Embryonic facial prominence (tissue), 1 donor: ENCODE results near the gene ACOT7.
"Not testable (repeated sequence)": the region's sequence is repeated elsewhere in the genome, so short reads cannot be mapped to it uniquely, and the experiment has no call there.

Experiments
- DNase-seq: peaks from one replicate; pipeline ENCODE4 v3.0.0-alpha.2; 2016; ENCODE audit errors: extremely low spot score

Gene ACOT7, protein sequence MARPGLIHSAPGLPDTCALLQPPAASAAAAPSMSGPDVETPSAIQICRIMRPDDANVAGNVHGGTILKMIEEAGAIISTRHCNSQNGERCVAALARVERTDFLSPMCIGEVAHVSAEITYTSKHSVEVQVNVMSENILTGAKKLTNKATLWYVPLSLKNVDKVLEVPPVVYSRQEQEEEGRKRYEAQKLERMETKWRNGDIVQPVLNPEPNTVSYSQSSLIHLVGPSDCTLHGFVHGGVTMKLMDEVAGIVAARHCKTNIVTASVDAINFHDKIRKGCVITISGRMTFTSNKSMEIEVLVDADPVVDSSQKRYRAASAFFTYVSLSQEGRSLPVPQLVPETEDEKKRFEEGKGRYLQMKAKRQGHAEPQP

DNA sequence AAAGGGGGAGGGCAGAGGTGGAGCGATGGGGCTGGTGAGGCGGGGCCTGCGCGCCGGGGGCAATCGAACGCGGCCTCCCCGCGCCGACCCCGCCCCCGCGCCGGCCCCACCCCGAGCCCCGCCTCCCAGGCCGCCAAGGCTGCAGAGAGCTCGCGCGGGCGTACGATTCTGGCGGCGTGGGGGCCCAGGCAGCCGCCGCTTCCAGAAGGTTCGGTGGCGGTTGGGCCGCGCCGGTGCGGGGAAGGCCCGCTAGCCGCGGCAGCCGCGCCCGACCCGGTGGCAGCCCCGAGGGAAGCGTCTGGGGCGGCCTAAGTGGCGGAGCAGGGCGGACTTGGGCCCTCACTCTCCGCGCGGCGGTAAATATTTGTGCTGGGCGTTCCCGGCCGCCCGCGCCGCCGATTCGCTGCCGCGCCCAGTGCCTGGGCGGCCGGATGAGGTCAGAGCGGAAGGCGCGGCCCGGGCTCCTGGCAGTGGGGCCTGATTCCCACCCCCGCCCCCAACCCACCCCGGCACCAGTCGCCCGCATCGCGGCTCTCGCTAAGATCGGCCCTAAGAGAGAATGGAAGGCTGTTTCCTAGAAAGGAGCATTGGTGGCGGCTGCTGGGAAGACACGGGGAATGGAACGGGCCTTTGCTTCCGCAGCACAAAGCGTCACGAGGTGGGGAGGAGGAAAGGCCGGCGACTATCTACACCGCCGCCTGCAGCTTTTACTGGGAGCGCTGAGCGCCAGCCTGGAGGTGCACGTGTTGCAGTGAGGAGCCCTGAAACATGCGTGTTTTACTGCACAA is at the start of gene ACOT7:
ACOT7 (minus strand) TSS at position 368 of the 788 bp plus-strand sequence. CDS start 368 bp downstream, outside the sequence.
- DNase-seq: peak; percentile 74

DNA sequence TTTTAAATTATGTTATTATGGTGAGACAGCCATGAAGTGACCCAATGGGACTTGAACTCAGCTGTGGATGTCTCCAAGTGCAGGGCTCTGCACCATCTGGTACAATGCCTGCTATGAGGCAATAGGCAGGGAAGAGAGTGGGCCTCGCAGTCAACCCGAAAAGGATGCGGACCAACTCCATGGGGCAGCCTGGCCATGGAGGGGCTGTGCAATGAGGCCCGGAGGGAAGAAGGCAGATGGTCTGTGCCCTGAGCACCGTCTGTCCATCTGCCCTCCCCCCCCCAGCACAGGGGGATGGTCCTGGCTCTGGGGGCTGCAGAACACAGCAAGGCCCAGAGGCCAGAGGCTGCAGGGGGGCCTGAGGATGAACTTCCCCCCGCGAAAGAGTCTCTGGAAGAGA is 48.0 kb upstream of the ACOT7 start:
- no peak for DNase-seq

DNA sequence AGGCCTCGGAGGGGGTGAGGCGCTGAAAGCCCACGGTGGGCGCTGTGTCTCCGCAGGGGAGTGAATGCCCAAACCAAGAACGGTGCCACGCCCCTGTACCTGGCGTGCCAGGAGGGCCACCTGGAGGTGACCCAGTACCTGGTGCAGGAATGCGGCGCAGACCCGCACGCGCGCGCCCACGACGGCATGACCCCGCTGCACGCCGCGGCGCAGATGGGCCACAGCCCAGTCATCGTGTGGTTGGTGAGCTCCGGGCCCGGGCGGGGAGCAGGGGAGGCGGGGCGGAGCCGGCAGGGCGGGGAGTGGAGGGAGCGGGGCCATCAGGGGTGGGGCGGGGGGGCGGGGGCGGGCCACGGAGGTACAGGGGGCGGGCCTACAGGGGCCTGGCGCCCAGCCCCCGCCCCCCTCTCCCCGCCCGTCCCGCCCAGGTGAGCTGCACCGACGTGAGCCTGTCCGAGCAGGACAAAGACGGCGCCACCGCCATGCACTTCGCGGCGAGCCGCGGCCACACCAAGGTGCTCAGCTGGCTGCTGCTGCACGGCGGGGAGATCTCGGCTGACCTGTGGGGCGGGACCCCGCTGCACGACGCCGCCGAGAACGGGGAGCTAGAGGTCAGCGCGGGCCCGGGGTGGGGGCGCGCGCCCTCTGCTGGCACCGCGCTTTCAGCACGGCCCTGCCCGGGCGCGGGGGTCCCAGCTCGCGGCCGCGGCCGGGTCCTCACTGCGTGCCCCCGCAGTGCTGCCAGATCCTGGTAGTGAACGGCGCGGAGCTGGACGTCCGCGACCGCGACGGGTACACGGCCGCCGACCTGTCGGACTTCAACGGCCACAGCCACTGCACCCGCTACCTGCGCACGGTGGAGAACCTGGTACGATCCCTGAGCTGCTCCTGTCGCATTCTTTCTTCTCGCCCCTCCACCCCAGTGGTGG is 46.9 kb upstream of the ACOT7 start:
- DNase-seq: no peak

DNA sequence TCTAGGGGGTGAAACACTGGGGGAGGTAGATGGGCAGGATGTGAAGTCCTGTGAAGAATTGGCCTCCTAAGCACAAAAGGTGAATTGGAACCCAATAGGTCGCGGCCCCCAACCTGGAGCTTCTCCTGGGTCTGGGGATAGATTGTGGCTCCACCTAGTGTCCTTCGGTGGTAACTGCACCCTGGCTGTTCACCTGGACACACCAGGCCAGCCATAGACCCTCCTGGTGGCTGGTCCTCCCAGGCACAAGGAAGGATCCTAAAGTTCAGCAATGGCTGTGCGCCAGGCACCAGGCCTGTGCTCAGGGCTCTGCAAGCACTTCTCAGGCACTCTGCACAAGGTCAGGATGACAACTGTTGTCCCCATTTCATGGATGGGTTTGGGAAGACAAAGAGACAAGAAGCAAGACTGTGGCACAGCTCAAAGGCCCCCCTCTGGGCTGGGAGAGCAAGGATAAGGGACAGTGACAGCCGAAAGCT is 44.5 kb upstream of the ACOT7 start:
- no peak for DNase-seq

DNA sequence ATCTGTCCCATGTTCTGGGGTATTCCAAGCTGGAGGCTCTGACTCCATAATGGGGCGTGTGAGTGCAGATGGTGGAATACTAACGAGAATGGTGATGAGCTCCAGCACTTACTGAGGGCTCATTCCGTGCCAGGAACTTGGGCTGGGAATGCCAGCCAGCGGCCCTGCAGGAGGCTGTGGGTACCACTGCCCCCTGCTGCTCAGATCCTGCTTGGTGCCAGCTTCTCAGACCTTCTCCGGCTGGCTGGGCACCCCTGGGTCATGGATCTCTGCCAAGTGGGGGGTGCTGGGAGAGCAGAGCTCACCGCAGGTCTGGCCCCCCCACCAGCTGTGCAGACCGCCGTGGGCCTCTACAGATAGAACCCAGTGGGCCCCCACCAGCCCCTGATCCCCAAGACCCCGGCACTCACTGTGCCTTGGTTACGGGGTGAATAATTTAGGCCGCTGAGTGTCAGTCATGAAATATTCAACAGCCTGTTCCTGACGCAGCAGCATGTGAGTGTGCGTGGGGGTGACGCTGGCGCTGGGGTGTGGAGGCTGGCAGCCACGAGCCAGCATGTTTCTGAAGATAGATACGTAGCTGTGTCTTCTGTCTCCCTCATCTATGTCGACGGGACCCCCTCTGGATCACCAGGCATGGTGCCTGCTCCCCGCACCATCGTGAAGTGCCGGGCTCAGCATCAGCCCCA is 43.6 kb upstream of the ACOT7 start:
- DNase-seq: not testable (repeated sequence)

DNA sequence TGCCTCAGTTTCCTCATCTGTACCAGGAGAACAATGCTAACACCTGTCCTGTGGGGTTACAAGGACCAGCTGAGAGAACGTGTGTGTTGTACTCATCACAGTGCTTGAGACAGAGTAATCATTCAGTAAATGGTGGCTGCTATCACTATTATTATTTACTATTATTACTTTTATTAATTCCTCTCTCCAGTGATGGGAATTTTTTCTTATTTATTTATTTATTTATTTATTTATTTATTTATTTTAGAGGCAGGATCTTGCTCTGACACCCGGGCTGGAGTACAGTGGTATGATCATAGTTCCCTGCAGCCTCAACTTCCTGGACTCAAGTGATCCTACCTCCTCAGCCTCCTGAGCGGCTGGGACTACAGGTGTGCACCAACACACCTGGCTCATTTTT is 42.7 kb upstream of the ACOT7 start:
- DNase-seq: not testable (repeated sequence)

DNA sequence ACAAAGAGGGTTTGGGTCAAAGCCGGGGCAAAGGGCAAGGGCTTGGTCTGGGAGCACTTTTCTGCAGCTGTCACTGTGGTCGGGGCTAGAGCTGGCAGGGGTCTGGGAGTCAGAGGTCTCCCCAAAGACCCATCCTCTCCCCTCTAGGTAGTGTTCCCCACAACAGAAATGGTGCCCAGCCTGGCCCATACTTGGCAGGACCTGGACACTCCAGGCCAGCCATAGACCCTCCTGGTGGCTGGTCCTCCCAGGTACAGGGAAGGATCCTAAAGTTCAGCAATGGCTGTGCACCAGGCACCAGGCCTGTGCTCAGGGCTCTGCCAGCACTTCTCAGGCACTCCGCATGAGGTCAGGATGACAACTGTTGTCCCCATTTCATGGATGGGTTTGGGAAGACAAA is 42.0 kb upstream of the ACOT7 start:
- DNase-seq: no peak

DNA sequence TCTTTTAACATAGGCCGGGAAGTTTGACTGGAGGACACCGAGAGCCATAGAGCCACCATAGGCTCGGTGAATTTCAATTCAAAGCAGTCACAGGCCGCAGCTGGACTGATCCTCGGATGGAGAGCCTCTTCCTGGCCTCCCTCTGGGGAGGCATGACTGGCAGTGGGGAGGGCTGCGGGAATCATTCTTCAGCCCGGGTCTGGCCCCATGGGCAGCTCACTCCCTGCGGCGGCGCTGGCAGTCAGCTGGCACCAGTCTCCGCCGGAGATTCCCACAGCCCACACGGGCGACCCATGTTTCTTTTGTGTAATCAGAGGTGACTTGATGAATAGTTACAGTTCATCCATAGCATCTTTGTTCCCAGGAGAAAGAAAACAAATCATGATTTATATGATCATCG is 41.6 kb upstream of the ACOT7 start:
- DNase-seq: no peak

DNA sequence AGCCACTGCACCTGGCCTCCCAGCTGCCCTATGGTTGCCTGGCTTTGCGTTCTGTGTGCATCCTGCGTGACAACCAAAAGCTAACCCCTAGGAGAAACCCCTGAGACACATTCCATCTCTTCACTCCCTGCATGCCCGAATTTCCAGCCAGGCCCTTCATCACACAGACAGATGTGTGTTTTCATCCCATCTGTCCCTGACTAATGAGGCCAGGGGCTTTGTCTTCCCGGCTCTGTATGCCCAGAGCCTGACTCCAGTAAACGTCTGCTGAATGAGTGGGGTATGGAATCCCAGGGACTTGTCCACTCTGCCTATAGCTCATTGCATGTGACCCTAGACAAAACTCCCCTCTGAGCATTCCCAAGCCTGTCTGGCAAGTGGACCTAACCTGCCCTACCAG is 40.6 kb upstream of the ACOT7 start:
- DNase-seq: no peak

DNA sequence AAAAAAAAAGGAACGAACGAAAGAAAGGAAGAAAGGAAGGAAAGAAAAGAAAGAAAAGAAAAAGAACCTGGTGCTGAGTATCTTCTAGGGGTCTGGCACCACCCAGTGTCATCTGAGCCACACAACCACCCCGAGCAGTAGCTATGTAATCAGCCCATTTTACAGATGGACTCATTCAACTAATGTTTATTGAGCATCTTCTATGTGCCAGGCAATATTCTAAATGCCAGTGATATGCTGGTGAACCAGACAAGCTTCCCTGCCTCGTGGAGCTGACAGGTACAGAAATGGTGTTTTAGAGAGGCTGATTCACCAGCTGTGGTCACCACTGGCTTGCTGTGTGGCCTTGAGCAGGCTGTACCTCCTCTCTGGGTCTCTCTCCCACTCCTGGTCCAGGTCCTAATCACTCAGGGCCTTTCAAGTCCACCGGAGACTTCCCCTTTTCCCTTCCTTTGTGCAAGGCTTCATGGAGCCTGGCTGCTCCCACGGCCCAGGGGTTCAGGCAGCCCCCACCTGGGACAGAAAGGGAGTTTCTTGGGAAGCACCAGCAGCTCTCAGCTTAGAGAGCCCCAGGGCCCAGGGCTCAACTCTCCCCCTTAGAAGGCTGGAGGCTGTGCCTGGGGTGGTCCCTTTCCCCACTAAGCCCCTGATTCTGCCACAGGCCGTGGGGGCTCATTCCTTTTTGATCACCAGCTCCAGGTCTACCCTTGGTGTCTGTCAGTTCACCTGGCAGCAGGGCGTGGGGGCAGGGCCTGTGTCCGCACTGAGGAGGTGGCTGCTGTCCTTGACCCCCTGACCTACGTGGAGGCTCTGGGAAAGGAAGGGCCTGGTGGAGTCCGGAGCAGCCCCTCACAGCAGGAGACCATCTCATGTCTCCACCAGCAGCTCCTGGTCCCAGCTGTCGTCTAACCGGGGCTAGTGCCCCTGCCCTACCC is 38.3 kb upstream of the ACOT7 start:
- DNase-seq: not testable (repeated sequence)

DNA sequence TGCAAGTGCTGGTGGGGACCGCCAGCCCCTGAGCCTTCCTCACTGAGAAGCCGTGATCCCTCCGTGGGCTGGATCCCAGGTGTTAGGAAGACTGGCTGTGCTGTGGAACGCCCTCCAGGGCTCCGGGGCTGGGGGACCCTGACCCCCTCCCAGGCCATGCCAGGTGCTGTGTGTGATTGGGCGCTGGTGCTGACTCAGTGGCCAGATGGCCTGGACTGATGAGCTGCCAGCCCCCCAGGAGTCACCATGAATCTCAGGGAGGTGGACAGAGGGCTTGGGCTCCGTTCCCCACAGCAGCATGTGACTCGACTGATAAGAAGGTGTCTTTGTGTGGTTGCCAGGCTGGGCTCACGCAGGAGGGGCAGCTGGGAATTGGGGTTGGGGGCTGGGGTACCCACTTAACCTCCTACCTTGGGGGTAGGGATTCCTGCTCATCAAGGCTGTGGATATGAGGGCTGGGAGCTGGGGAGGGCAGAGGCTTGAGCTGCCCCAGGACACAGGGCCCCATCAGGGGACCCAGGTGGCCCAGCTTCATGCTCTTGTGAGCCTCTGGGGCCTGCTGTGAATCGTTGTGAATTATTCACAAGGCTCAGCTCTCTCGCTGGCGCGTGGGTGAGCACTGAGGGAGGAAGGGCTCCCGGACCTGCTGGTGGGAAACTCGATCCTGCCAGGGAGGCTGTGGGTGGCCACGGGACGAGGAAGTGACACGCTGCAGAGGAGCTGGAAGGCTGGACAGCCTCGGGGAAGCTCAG is 36.3 kb upstream of the ACOT7 start:
- DNase-seq: not testable (repeated sequence)

DNA sequence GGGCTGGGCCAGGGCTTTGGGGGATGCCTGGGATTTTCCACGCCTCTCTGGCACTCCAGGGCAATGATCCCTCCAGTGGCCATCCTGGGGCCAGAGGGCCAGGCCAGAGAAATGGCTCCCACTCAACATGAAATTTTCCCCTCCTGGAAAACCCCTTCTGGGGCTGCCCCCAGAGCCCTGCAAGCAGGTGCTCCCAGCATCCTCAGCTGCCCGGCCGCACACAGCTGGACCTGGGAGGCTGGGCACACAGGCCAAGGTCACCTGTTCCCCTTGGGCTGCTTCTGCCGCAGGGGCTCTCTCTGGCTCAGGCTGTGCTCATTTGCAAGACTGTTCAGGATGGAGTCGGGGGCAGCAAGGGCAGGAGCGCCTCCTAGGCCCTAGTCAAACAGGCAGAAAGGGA is 34.9 kb upstream of the ACOT7 start:
- DNase-seq: not testable (repeated sequence)

DNA sequence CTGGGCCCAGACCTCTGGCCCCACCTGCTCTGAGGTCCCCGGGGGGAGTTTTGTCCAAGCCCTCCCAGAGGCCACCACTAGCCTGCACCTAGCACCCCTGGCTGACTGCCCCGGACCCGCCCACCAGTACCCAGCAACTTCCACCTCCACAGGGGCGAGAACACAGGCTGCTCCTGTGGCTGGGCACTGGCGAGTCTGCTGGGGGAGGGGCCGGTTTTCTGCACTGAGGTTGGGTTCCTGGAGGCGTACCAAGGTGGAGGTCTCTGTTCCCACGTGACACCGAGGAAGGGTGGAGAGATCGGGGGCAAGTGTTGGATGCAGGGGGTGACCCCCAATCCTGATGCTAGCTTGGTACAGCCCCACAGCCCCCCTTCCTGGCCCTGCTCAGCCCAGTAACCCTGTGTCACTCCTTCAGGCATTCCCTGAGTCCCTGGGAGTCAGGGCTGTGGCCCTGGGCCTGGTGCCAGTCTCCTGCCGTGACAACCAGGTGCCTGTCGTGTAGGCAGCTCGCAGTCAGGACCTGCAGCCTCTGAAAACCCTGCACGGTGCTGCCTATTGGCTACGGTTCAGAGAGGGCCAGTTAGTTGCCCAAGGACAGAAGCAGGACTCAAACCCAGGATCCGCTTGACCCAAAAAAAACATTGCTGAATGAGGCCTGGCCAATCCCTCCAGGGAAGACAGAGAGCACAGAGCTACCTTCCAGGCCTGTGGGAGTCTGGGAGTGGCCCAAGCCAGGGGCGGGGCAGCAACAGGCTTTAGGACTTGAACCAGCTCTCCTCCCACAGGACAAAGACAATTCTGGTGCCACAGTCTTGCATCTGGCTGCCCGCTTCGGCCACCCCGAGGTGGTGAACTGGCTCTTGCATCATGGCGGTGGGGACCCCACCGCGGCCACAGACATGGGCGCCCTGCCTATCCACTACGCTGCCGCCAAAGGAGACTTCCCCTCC is 34.1 kb upstream of the ACOT7 start:
- no peak for DNase-seq

DNA sequence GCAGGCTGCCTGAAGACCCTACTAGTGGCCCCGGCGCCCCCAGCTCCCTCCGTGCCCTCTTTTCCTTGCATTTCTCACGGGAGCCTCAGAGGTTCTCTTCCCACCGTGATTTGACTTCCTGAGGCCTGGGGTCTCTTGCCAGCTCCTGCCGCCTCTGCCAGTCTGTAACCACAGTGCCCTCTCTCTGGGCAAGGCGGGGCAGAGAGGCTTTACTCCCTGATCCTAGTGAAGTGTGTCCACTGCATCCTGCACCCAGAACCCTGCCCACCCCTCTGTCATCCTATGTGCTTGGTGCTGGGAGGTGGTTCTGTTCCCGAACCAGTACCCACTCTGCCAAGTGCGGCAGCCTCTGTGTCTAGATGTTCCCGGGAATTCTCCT is 33.4 kb upstream of the ACOT7 start:
- no peak for DNase-seq

DNA sequence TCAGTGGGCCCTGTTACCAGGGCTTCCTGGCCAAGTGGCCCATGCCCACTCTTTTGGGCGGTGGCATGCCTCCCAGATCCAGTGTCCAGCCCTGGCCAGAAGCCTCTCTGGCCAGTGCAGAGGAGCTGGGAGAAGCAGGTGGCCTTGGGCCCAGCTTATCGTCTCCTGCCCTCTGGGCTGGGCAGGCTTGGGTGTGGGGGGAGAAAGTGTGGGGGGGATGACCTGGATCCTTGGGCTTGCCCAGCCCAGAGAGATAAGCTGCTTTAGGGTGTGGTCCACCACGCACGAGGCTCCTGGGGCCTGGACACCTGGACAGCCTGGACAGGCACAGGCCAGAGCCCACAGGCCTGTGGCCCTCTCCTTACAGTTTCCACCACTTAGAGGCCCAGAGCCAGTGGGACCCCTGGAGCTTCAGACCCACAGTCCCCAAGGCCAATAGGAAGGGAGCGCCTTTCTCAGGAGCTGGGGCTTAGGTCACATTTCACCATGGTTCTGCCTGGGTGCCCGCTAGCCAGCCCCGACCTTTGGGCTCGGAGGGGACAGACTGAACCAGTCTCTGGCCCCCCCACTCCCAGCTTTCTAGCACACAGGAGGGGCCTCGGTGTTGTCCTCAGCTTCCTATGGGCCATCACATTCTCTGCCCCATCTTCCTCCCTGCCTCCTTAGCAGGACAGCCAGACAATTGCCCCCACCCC is 32.9 kb upstream of the ACOT7 start:
- no peak for DNase-seq

DNA sequence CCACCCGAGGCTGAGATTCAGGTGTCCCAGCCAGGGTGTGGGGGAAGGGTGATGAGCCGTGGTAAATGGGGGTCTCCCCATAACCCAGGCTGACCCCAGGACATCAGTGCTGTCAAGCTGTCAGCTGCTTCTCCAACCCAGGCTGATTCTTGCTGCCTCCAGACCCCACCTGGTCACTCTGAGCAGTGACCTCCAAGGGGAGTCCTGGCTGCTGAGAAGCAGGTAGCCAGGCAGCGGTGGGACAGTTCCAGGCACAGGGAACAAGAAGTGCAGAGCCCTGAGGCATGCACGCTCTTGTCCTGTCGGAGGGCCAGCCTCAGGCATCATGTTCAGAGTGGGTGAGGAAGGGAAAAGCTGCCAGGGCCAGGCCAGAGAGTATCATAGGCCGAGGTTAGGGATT is 32.1 kb upstream of the ACOT7 start:
- DNase-seq: no peak
